CMK (cell line): ENCODE data around the gene LRIG2.
"Not testable (repeated sequence)": the region's sequence is repeated elsewhere in the genome, so short reads cannot be mapped to it uniquely, and the experiment has no call there.

Experiments used
- DNase-seq: peaks from one replicate; pipeline ENCODE4 v3.0.0-alpha.2; 2010; ENCODE audit warnings: low read depth

Gene LRIG2

GRCh38 chr1:113129529-113130185 lies 56.7 kb downstream of the LRIG2 start:
- DNase-seq = no peak

GRCh38 chr1:113133038-113133437 lies 60.0 kb downstream of the LRIG2 start:
- DNase-seq = no peak

GRCh38 chr1:113133759-113134158 lies 60.8 kb downstream of the LRIG2 start:
- DNase-seq = no peak

GRCh38 chr1:113135460-113135859 lies 62.5 kb downstream of the LRIG2 start:
- DNase-seq = no peak

- no peak for DNase-seq
Observed at GRCh38 chr1:113136476-113136875, 63.5 kb downstream of the LRIG2 start.

GRCh38 chr1:113137563-113137962 lies 64.6 kb downstream of the LRIG2 start:
- no peak for DNase-seq

- DNase-seq = no peak
Observed at GRCh38 chr1:113138778-113139177, 65.8 kb downstream of the LRIG2 start.

- DNase-seq = no peak
Observed at GRCh38 chr1:113140176-113140575, 67.2 kb downstream of the LRIG2 start.

- peak; percentile 14 for DNase-seq
Observed at GRCh38 chr1:113140588-113141446, 67.8 kb downstream of the LRIG2 start.

- DNase-seq = peak; percentile 7
Observed at GRCh38 chr1:113141650-113142473, 68.9 kb downstream of the LRIG2 start.

- no peak for DNase-seq
Observed at GRCh38 chr1:113142791-113143190, 69.8 kb downstream of the LRIG2 start.

- DNase-seq = peak; percentile 32
Observed at GRCh38 chr1:113146242-113147072, 73.5 kb downstream of the LRIG2 start.

GRCh38 chr1:113147073-113147625 lies 74.2 kb downstream of the LRIG2 start:
- DNase-seq = no peak

GRCh38 chr1:113147826-113148225 lies 74.8 kb downstream of the LRIG2 start:
- no peak for DNase-seq

GRCh38 chr1:113150494-113150893 lies 77.5 kb downstream of the LRIG2 start:
- not testable (repeated sequence) for DNase-seq

- DNase-seq = no peak
Observed at GRCh38 chr1:113153116-113153803, 80.3 kb downstream of the LRIG2 start.

- DNase-seq = no peak
Observed at GRCh38 chr1:113156368-113156767, 83.4 kb downstream of the LRIG2 start.

GRCh38 chr1:113158743-113159142 lies 85.7 kb downstream of the LRIG2 start:
- not testable (repeated sequence) for DNase-seq

GRCh38 chr1:113166473-113166872 lies 93.5 kb downstream of the LRIG2 start:
- DNase-seq = no peak

GRCh38 chr1:113168946-113169345 lies 95.9 kb downstream of the LRIG2 start:
- no peak for DNase-seq

- DNase-seq = no peak
Observed at GRCh38 chr1:113169591-113169990, 96.6 kb downstream of the LRIG2 start.
